Parietal lobe (tissue), 1 donor: Measurements from ENCODE around the gene PLTP. TPM values are rescaled to one million over a fixed set of nuclear protein-coding genes. Genes with fewer than 3 reads are reported as not detected.

Source experiments
- total RNA-seq: library from RNA; depleted of rRNA; stranded (reverse); fragments of >200 nt; gene quantifications from one replicate; pipeline ENCODE4 v1.2.3, GENCODE V29; 2014

Gene PLTP
- total RNA-seq, result 13.5 TPM

GRCh38 chr20:45911486-45912343 is at the start of gene PLTP:
TSS of gene PLTP (minus strand) at chr20:45912155. CDS start at chr20:45911452, 703 bp downstream.

GRCh38 chr20:45934586-45935415 is 22.8 kb upstream of the PLTP start, which contains the start of gene PCIF1:
TSS of gene PCIF1 (plus strand) at chr20:45934683. CDS start at chr20:45939000, 4,317 bp downstream.

GRCh38 chr20:45890985-45891983 is 20.7 kb downstream of the PLTP start, which contains the start of the genes CTSA and NEURL2:
TSS of gene CTSA (plus strand) at chr20:45891335. CDS start at chr20:45891569, 234 bp downstream.
TSS of gene NEURL2 (minus strand) at chr20:45891208. CDS start at chr20:45890991, 217 bp downstream.

GRCh38 chr20:45887346-45887715 is 24.6 kb downstream of the PLTP start, which contains the start of gene SPATA25:
TSS of gene SPATA25 (minus strand) at chr20:45887622. CDS start at chr20:45887590, 32 bp downstream.

GRCh38 chr20:45880988-45881788 is 30.8 kb downstream of the PLTP start, which contains the start of gene ZSWIM1:
TSS of gene ZSWIM1 (plus strand) at chr20:45881227. CDS start at chr20:45882593, 1,366 bp downstream.

GRCh38 chr20:45857114-45857881 is 54.7 kb downstream of the PLTP start, which contains the start of the genes ACOT8 and ZSWIM3:
TSS of gene ACOT8 (minus strand) at chr20:45857392. CDS start at chr20:45857315, 77 bp downstream.
TSS of gene ZSWIM3 (plus strand) at chr20:45857614. CDS start at chr20:45857826, 212 bp downstream.

Other genes with a start within 250 kb of the PLTP start
- gene WFDC11, start 241.9 kb downstream of the PLTP start, total RNA-seq, result not detected
- not detected for gene WFDC13, start 210.1 kb downstream of the PLTP start, total RNA-seq
- not detected for gene WFDC10B, start 207.1 kb downstream of the PLTP start, total RNA-seq
- gene SPINT4, start 189.8 kb downstream of the PLTP start, total RNA-seq, result not detected
- gene WFDC3, start 120.3 kb downstream of the PLTP start, total RNA-seq, result not detected
- 10.0 TPM for gene DNTTIP1, start 120.2 kb downstream of the PLTP start, total RNA-seq
- gene UBE2C, start 99.5 kb downstream of the PLTP start, total RNA-seq, result 10.6 TPM
- gene TNNC2, start 84.8 kb downstream of the PLTP start, total RNA-seq, result not detected
- gene SNX21, start 78.4 kb downstream of the PLTP start, total RNA-seq, result 21.3 TPM
- 33.2 TPM for gene ACOT8, start 54.8 kb downstream of the PLTP start, total RNA-seq
- 14.4 TPM for gene ZSWIM3, start 54.5 kb downstream of the PLTP start, total RNA-seq
- 7.8 TPM for gene ZSWIM1, start 30.9 kb downstream of the PLTP start, total RNA-seq
- gene SPATA25, start 24.5 kb downstream of the PLTP start, total RNA-seq, result 4.4 TPM
- 6.9 TPM for gene NEURL2, start 20.9 kb downstream of the PLTP start, total RNA-seq
- 21.9 TPM for gene CTSA, start 20.8 kb downstream of the PLTP start, total RNA-seq
- gene PCIF1, start 22.5 kb upstream of the PLTP start, total RNA-seq, result 23.8 TPM
- gene ZNF335, start 60.0 kb upstream of the PLTP start, total RNA-seq, result 31.0 TPM
- not detected for gene MMP9, start 96.8 kb upstream of the PLTP start, total RNA-seq
- gene SLC12A5, start 117.1 kb upstream of the PLTP start, total RNA-seq, result 33.8 TPM
- gene NCOA5, start 177.8 kb upstream of the PLTP start, total RNA-seq, result 28.2 TPM
- 0.31 TPM for gene CD40, start 206.2 kb upstream of the PLTP start, total RNA-seq